Astrocyte (in vitro differentiated cells and primary cell): ENCODE data around the gene SLC22A5. TPM values are rescaled to one million over a fixed set of nuclear protein-coding genes. Genes with fewer than 3 reads are reported as not detected.
A peak's percentile ranks its signal among the peaks of the same experiment; 100 is the strongest.

ENCODE experiments used
- DNase-seq: peaks from one replicate; pipeline ENCODE4 v3.0.0-alpha.2; 2010; ENCODE audit warnings: low read depth
- FAIRE-seq: peaks from 2 replicates; lab custom pipeline; 2011; peaks lifted over from hg19 to GRCh38; lab: Jason Lieb, UNC
- H2AFZ ChIP-seq: 2 replicates; pipeline ENCODE4 v1.6.0; 2012; ENCODE audit warnings: low read depth, low read length, inconsistent platforms
- H3K27ac ChIP-seq: 2 replicates; pipeline ENCODE4 v1.5.1; 2011; ENCODE audit warnings: low read depth, low read length, inconsistent platforms
- H3K27me3 ChIP-seq: 2 replicates; pipeline ENCODE4 v1.6.0; 2011; ENCODE audit warnings: low read length, inconsistent platforms; ENCODE audit not compliant: insufficient read depth
- H3K36me3 ChIP-seq: 2 replicates; pipeline ENCODE4 v1.5.1; 2011; ENCODE audit warnings: low read length, inconsistent platforms; ENCODE audit not compliant: insufficient read depth
- H3K4me1 ChIP-seq: 2 replicates; pipeline ENCODE4 v1.5.1; 2011; ENCODE audit warnings: low read length, inconsistent platforms; ENCODE audit not compliant: insufficient read depth
- H3K4me2 ChIP-seq: 2 replicates; pipeline ENCODE4 v1.6.0; 2012; ENCODE audit warnings: low read length, inconsistent platforms
- H3K4me3 ChIP-seq: 2 replicates; pipeline ENCODE4 v1.5.1; 2011; ENCODE audit warnings: low read depth, mild to moderate bottlenecking, low read length, inconsistent platforms; ENCODE audit not compliant: insufficient read depth
- H3K79me2 ChIP-seq: 2 replicates; pipeline ENCODE4 v1.6.0; 2012; ENCODE audit warnings: mild to moderate bottlenecking, low read length, inconsistent platforms; ENCODE audit not compliant: insufficient read depth
- H3K9ac ChIP-seq: 2 replicates; pipeline ENCODE4 v1.6.0; 2012; ENCODE audit warnings: mild to moderate bottlenecking, low read length, inconsistent platforms
- H3K9me3 ChIP-seq: 2 replicates; pipeline ENCODE4 v1.5.1; 2012; ENCODE audit warnings: low read depth, mild to moderate bottlenecking, low read length, inconsistent platforms; ENCODE audit not compliant: insufficient read depth
- H4K20me1 ChIP-seq: 2 replicates; pipeline ENCODE4 v1.6.0; 2012; ENCODE audit warnings: low read length, inconsistent platforms; ENCODE audit not compliant: insufficient read depth
- H3K27ac Mint-ChIP-seq: one replicate; pipeline ENCODE4 v1.8.0; 2021; ENCODE audit warnings: mild to moderate bottlenecking, mixed read lengths; ENCODE audit not compliant: unreplicated experiment
- H3K27me3 Mint-ChIP-seq: one replicate; pipeline ENCODE4 v1.8.0; 2021; ENCODE audit warnings: low read depth, mixed read lengths; ENCODE audit not compliant: unreplicated experiment
- H3K36me3 Mint-ChIP-seq: one replicate; pipeline ENCODE4 v1.8.0; 2021; ENCODE audit warnings: low read depth, mixed read lengths; ENCODE audit not compliant: unreplicated experiment
- H3K4me1 Mint-ChIP-seq: one replicate; pipeline ENCODE4 v1.8.0; 2021; ENCODE audit warnings: low read depth, mixed read lengths; ENCODE audit not compliant: unreplicated experiment
- H3K4me3 Mint-ChIP-seq: one replicate; pipeline ENCODE4 v1.8.0; 2021; ENCODE audit warnings: mild to moderate bottlenecking, moderate library complexity, mixed read lengths; ENCODE audit not compliant: unreplicated experiment
- H3K9me3 Mint-ChIP-seq: one replicate; pipeline ENCODE4 v1.8.0; 2021; ENCODE audit warnings: mild to moderate bottlenecking, mixed read lengths; ENCODE audit not compliant: unreplicated experiment
- EZH2 ChIP-seq: IDR thresholded peaks from 2 replicates; pipeline ENCODE4 v1.6.1; 2012; ENCODE audit warnings: mild to moderate bottlenecking, low read length, inconsistent platforms; ENCODE audit not compliant: insufficient read depth
- total RNA-seq: library from RNA; stranded (reverse); gene quantifications from 2 replicates; pipeline ENCODE4 v1.2.1, GENCODE V29; 2021
- TF ChIP-seq, protein P1 (sequence below): IDR thresholded peaks from 2 replicates; pipeline ENCODE4 v1.5.1; 2011; ENCODE audit warnings: low read depth, mild to moderate bottlenecking, inconsistent platforms, low read length, moderate library complexity; ENCODE audit not compliant: insufficient read depth

SLC22A5 gene
- total RNA-seq, 1 donor from 2014 or later, result 8.3 TPM

GRCh38 chr5:132420706-132421272, 51.3 kb downstream of the SLC22A5 start:
- Mint-ChIP-seq H3K9me3 (no peaks in the 10 kb centered on the region), H3K4me3 (no peak overlapping the region), H3K27ac (no peak overlapping the region), H3K36me3 (peaks cover 12% of the 10 kb centered on the region), H3K27me3 (no peaks in the 10 kb centered on the region), H3K4me1 (peaks cover 57% of the 10 kb centered on the region)
- no peaks in the 10 kb centered on the region for H3K27me3 ChIP-seq
- DNase-seq, result no peak
- no peaks in the 10 kb centered on the region for H4K20me1 ChIP-seq
- H2AFZ ChIP-seq, result no peak overlapping the region
- peaks cover 28% of the 10 kb centered on the region for H3K4me1 ChIP-seq
- H3K9me3 ChIP-seq, result no peaks in the 10 kb centered on the region
- TF ChIP-seq, protein P1, sequence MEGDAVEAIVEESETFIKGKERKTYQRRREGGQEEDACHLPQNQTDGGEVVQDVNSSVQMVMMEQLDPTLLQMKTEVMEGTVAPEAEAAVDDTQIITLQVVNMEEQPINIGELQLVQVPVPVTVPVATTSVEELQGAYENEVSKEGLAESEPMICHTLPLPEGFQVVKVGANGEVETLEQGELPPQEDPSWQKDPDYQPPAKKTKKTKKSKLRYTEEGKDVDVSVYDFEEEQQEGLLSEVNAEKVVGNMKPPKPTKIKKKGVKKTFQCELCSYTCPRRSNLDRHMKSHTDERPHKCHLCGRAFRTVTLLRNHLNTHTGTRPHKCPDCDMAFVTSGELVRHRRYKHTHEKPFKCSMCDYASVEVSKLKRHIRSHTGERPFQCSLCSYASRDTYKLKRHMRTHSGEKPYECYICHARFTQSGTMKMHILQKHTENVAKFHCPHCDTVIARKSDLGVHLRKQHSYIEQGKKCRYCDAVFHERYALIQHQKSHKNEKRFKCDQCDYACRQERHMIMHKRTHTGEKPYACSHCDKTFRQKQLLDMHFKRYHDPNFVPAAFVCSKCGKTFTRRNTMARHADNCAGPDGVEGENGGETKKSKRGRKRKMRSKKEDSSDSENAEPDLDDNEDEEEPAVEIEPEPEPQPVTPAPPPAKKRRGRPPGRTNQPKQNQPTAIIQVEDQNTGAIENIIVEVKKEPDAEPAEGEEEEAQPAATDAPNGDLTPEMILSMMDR, result no peak
- no peak for TF ChIP-seq EZH2
- no peaks in the 10 kb centered on the region for H3K36me3 ChIP-seq
- no peak overlapping the region for H3K9ac ChIP-seq
- H3K4me2 ChIP-seq, result no peak overlapping the region
- H3K4me3 ChIP-seq, result no peak overlapping the region
- H3K27ac ChIP-seq, result no peak overlapping the region
- no peak for FAIRE-seq
- H3K79me2 ChIP-seq, result peaks cover 13% of the 10 kb centered on the region

DNA sequence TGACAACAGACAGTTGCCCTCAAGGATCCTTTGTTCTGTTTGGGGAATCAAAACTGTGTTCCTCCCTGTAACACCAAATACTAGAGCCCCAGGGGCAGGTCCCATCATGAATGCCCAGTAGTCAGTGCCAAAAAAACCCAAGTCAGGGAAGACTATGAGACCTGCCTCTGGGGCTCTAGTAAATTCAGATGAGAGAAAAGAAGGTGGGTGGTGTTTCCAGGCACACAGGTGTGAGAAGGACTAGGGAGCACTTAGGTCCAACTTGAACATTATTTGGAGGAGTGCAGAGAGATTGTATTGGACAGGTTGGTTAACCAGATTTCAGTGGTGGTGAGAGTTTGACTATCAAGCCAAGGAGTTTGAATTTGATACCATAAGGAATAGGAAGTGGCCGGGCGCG, 52.0 kb downstream of the SLC22A5 start:
- no peaks in the 10 kb centered on the region for H3K9me3 ChIP-seq
- H3K4me2 ChIP-seq, result no peak overlapping the region
- Mint-ChIP-seq H3K27ac (no peak overlapping the region), H3K4me3 (no peak overlapping the region), H3K36me3 (peaks cover 12% of the 10 kb centered on the region), H3K27me3 (no peaks in the 10 kb centered on the region), H3K9me3 (no peaks in the 10 kb centered on the region), H3K4me1 (peaks cover 63% of the 10 kb centered on the region)
- no peak overlapping the region for H3K27ac ChIP-seq
- no peaks in the 10 kb centered on the region for H4K20me1 ChIP-seq
- no peaks in the 10 kb centered on the region for H3K27me3 ChIP-seq
- H3K9ac ChIP-seq, result no peak overlapping the region
- peaks cover 13% of the 10 kb centered on the region for H3K79me2 ChIP-seq
- H2AFZ ChIP-seq, result no peak overlapping the region
- FAIRE-seq, result no peak
- no peak overlapping the region for H3K4me3 ChIP-seq
- no peaks in the 10 kb centered on the region for H3K36me3 ChIP-seq
- H3K4me1 ChIP-seq, result peaks cover 35% of the 10 kb centered on the region
- TF ChIP-seq, protein P1, result no peak
- TF ChIP-seq EZH2, result no peak
- no peak for DNase-seq

DNA sequence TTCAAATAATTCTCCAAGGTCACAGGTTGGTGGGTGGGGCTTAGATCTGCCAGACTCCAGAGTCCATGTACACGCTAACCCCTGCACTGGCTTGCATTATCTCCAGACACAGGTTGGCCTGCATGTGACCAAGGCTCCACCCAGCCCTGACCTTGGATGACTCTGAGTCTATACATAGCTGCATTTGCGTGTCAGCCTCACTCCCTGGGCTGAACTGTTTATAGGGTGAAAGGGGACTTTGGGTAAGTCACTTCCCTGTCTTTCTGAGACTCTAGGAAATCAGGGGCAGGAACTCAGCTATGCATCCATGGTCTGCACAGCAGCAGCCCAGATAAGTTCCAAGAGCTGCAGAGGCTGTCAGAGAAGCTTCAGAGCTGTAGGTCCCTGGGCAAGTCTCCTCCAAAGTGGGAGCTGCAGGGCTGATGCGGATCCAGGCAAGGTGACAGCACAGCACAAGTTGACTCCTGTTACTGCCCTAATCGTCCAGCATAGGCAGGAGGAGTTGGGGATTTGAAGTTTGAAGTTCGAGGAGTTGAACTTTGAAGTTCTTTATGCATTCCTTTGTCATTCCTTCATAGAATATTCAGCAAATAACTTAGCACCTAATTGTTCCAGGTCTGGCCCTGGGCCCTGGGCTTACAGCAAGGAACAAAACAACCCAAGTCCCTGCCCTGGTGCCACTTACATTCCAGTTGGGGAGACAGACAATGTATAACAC, 53.4 kb downstream of the SLC22A5 start:
- DNase-seq, result no peak
- Histone ChIP-seq H3K4me1 (peaks cover 49% of the 10 kb centered on the region), H3K9me3 (no peaks in the 10 kb centered on the region), H3K27me3 (no peaks in the 10 kb centered on the region), H3K36me3 (no peaks in the 10 kb centered on the region), H3K4me3 (no peak overlapping the region), H3K79me2 (peaks cover 9% of the 10 kb centered on the region), H3K9ac (peak overlapping the region; percentile 13), H2AFZ (no peak overlapping the region), H3K4me2 (peak overlapping the region; percentile 27), H3K27ac (no peak overlapping the region), H4K20me1 (no peaks in the 10 kb centered on the region)
- peaks cover 65% of the 10 kb centered on the region for H3K4me1 Mint-ChIP-seq
- TF ChIP-seq, protein P1, result no peak
- TF ChIP-seq EZH2, result no peak
- no peak for FAIRE-seq
- H3K27ac Mint-ChIP-seq, result peak overlapping the region; percentile 90
- no peaks in the 10 kb centered on the region for H3K27me3 Mint-ChIP-seq
- peaks cover 8% of the 10 kb centered on the region for H3K36me3 Mint-ChIP-seq
- H3K4me3 Mint-ChIP-seq, result peak overlapping the region; percentile 43
- no peaks in the 10 kb centered on the region for H3K9me3 Mint-ChIP-seq
